Neuron (in vitro differentiated cells): ENCODE data around the gene ZNF785.
A peak's percentile ranks its signal among the peaks of the same experiment; 100 is the strongest.
"Not testable (repeated sequence)": the region's sequence is repeated elsewhere in the genome, so short reads cannot be mapped to it uniquely, and the experiment has no call there.

Source experiments
- H2AFZ ChIP-seq: one replicate; pipeline ENCODE4 v1.6.1; 2013; ENCODE audit warnings: low read depth, mild to moderate bottlenecking, inconsistent platforms, low read length, moderate library complexity
- H3K27me3 ChIP-seq: one replicate; pipeline ENCODE4 v1.6.1; 2013; ENCODE audit warnings: low read length; ENCODE audit not compliant: insufficient read depth
- H3K36me3 ChIP-seq: one replicate; pipeline ENCODE4 v1.6.1; 2013; ENCODE audit warnings: low read length; ENCODE audit not compliant: insufficient read depth
- H3K4me1 ChIP-seq: one replicate; pipeline ENCODE4 v1.6.1; 2013; ENCODE audit warnings: low read length; ENCODE audit not compliant: insufficient read depth
- H3K4me3 ChIP-seq: 2 replicates; pipeline ENCODE4 v1.5.1; 2013; ENCODE audit warnings: mild to moderate bottlenecking, low read length, moderate library complexity
- H3K9me3 ChIP-seq: one replicate; pipeline ENCODE4 v1.6.1; 2013; ENCODE audit warnings: low read length

Gene ZNF785

DNA sequence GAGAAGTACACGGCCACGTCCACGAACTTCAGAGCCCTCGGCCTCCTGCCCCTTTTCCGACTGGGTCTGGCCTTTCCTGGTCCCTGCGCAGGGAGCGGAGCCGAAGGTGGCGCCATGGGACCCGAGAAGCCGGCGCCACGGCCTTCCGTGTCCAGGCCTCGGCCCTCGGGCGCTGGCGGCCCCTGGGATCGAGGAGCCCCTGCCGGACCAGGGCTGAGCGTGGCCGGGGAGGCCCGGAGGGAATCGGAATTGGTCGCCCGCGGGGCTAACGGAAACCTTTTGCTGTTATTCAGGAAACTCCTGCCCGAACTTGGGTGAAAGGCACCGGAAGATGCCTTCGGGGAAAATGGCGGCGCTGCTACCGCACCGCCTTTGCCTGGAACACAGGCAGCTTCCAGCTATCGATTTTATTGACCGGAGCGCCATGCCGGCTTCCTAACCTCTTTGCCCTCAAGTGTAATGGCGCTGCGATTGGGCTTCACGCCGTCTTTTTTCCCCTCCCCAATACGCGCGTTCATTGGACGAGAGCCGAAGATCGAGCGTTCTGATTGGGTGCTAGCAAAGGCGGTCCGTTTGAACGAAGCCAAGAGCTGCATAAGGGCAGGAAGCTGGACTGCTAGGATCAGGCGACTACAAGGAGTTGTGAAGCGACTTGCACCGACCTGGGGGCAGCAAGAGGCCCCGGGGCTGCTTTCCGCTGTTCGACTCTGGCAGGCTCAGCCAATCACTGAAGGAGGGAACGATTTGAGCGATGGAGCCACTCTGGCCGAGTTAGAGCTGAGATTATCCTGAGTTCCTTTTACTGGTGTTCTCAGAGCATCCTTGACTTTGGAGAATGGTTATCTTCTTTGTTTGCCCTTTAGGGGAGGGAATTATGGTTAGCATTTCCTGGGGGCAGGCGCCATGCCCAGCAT, 24.7 kb upstream of the ZNF785 start, which contains the start of gene ZNF689:
Gene ZNF689 (minus strand): TSS at position 464 of the 914 bp plus-strand sequence. CDS start 348 bp downstream, at position 116.
- peaks cover 27% of the 10 kb centered on the region for H3K36me3 ChIP-seq
- peaks cover 9% of the 10 kb centered on the region for H3K4me1 ChIP-seq
- H2AFZ ChIP-seq: peak within 1 kb of the TSS; percentile 66
- H3K27me3 ChIP-seq: no peaks in the 10 kb centered on the region
- no peaks in the 10 kb centered on the region for H3K9me3 ChIP-seq
- H3K4me3 ChIP-seq: peak within 1 kb of the TSS; percentile 76

DNA sequence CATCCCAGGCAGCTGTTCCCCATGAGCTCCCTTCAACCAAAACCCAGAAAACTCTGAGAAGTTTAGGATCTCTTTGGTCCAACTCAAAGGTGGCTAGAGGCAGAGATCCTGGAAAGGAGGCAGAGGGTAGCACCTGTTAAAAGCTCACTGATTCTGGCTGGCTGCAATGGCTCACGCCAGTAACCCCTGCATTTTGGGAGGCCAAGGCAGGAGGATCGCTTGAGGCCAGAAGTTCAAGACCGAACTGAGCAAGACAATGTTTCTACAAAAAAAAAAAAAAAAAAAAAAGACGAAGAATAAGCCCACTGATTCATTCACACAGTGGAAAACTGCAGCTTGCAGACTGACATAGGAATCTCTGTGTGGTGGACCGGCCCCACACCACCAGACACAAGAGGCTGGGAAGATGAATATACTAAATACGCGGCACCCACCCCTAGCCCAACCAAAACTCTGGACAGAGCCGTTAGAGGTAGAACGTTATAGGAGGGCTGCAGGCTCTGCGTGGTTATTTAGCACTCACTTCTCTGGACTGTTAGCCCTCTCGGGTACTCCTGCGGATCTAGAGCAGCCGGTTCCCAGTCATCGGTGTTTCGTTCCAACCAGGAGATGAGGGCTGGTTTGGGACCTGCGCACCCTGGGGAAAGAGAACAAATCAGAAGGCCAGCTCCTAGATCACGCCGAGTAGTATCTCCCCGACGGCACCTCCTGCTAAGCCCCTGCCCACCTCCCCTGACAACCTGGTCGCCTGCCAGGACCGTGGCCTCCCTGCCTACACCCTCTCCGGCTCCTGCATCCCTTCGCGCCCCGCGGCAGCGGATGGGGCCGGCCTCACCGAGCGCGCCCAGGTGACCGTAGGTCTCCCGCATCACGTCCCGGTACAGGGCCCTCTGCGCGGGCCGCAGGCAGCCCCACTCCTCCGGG, 23.8 kb upstream of the ZNF785 start:
- H3K9me3 ChIP-seq: no peaks in the 10 kb centered on the region
- H3K4me1 ChIP-seq: peaks cover 9% of the 10 kb centered on the region

DNA sequence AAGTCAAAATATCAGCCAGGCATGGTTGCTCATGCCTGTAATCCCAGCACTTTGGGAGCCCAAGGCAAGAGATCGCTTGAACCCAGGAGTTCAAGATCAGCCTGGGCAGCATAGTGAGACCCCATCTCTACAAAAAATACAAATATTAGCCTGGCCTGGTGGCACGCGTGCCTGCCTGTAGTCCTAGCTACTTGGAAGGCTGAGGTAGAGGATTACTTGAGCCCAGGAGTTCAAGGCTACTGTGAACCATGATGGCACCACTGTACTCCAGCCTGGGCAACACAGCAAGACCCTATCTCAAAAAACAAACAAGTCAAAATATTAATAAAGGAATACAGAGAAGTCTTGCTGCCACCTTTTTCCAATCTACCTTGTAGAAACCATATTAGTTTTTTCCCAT, 20.5 kb upstream of the ZNF785 start:
- no peak overlapping the region for H3K4me3 ChIP-seq
- H2AFZ ChIP-seq: no peak overlapping the region
- no peaks in the 10 kb centered on the region for H3K27me3 ChIP-seq
- H3K9me3 ChIP-seq: no peaks in the 10 kb centered on the region
- peaks cover 9% of the 10 kb centered on the region for H3K4me1 ChIP-seq
- peaks cover 53% of the 10 kb centered on the region for H3K36me3 ChIP-seq

More for the DNA sequence above, 23.8 kb upstream of the ZNF785 start:
- no peaks in the 10 kb centered on the region for H3K27me3 ChIP-seq
- peak overlapping the region; percentile 66 for H2AFZ ChIP-seq
- H3K36me3 ChIP-seq: peaks cover 37% of the 10 kb centered on the region
- H3K4me3 ChIP-seq: peak overlapping the region; percentile 76

DNA sequence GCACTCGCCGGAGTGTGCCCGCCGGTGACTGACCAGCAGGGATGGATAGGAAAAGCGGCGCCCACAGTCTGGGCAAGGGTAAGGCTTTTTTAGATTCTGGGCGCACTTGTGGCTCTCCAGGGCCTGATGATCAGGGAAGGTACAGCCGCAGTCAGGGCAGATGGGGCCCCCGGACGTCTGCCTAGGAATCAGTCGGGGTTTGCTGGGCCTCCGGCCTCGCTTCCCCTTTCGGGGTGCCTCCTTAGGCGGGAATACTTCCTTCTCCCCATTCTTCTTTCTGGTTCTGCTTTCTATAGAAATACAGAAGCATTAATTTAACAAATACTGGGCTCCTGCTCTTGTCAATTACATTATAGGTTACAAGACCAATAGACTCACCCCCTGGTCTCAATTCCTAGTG, 19.7 kb upstream of the ZNF785 start:
- Histone ChIP-seq H3K9me3 (no peaks in the 10 kb centered on the region), H3K27me3 (no peaks in the 10 kb centered on the region), H3K4me3 (no peak overlapping the region), H3K4me1 (peaks cover 9% of the 10 kb centered on the region), H2AFZ (no peak overlapping the region), H3K36me3 (peaks cover 53% of the 10 kb centered on the region)

DNA sequence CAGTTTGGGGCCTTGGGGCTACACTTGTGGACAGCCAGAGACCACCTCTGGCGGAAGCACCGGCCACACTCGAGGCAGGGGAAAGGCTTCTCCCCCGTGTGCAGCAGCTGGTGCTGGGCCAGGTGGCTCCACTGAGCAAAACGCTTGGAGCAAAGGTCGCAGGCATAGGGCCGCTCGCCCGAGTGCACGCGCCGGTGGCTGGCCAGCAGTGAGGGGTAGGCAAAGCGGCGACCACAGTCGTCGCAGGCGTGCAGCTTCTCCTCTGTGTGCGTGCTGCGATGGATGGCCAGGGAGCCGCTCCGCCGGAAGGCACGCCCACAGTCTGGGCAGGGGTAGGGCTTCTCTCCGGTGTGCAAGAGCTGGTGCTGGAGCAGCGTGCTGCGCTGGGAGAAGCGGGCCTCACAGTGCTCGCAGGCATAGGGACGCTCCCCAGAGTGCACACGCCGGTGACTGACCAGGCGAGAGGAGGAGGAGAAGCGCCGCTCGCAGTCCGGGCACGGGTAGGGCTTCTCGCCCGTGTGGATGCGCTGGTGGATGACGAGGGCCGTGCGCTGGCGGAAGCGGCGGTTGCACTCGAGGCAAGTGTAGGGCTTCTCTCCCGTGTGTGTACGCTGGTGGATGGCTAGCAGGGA, 18.9 kb upstream of the ZNF785 start:
- Histone ChIP-seq H3K27me3 (no peaks in the 10 kb centered on the region), H2AFZ (no peak overlapping the region), H3K4me3 (no peak overlapping the region), H3K36me3 (peaks cover 53% of the 10 kb centered on the region), H3K9me3 (no peaks in the 10 kb centered on the region), H3K4me1 (peaks cover 8% of the 10 kb centered on the region)

DNA sequence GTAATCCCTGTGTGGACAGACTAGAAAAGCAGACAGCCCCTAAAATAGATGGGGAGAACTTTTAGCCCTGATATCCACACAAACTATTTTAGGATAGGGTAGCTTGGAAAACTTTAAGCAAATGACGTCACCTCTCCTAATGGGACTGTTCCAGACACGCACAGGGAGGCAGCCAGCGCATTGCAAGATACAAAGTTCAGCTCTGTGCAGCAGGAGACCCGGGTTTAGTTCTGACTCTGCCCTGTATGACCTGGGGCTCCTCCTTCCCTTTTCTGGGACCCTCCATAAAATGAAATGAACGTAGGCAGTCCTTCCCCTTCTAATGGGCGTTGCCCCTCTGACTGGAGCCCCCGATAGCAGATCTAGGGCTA, 18.4 kb upstream of the ZNF785 start:
- peaks cover 3% of the 10 kb centered on the region for H3K4me1 ChIP-seq
- no peaks in the 10 kb centered on the region for H3K9me3 ChIP-seq
- peaks cover 52% of the 10 kb centered on the region for H3K36me3 ChIP-seq
- H2AFZ ChIP-seq: no peak overlapping the region
- no peak overlapping the region for H3K4me3 ChIP-seq
- H3K27me3 ChIP-seq: no peaks in the 10 kb centered on the region

DNA sequence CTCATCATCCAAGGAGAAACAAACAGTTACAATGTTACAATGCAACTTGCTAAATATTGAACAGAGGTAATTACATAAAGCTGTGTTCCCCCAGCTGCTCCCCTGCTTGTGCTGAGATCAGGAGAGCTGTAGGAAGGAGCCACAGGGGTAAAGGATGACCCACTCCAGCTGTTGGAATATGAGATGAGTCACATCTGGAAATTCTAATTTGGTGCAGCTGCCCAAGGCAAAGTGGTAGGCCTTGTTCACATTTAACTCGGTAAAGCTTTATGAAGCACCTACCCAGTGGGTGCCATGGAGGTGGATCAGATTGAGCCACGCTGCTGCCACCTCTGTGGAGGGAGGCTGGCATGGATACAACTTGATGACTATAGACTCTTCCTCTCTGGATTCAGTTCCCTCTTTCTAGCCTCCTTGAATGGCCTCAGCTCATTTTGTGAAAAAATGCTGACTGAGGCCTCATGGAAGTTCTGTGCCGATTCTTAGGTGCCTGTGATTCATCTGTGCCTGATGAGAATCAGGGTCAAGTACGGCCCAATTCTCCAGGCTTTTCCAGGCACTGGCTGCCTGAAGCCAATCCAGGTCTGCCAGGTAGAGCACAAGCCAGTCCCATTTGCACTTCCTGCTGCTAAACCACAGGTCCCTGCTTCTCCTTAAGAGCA, 17.2 kb upstream of the ZNF785 start:
- H3K4me1 ChIP-seq: no peaks in the 10 kb centered on the region
- H3K27me3 ChIP-seq: no peaks in the 10 kb centered on the region
- H3K36me3 ChIP-seq: peaks cover 44% of the 10 kb centered on the region
- H3K4me3 ChIP-seq: no peak overlapping the region
- no peak overlapping the region for H2AFZ ChIP-seq
- no peaks in the 10 kb centered on the region for H3K9me3 ChIP-seq

DNA sequence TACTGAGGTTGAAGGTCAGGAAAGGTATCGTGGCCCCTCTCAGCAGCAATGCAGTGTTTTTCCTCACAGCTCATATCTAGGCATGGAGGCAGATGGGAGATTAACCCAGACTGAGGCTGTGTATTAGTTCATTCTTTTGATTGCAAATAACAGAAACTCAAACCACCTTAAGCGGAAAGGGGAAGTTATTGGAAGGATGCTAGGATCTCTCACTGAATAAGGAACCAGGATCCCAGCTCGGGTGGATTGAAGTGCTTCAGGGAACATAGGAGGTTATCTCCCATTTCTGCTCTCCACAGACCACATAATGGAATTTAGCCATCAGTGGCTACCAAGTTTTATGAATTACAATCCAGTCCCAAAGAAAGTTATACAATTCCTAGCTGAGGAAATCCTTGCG, 16.5 kb upstream of the ZNF785 start:
- Histone ChIP-seq H3K27me3 (no peaks in the 10 kb centered on the region), H3K9me3 (no peaks in the 10 kb centered on the region), H2AFZ (no peak overlapping the region), H3K4me3 (no peak overlapping the region), H3K36me3 (peaks cover 37% of the 10 kb centered on the region), H3K4me1 (no peaks in the 10 kb centered on the region)

DNA sequence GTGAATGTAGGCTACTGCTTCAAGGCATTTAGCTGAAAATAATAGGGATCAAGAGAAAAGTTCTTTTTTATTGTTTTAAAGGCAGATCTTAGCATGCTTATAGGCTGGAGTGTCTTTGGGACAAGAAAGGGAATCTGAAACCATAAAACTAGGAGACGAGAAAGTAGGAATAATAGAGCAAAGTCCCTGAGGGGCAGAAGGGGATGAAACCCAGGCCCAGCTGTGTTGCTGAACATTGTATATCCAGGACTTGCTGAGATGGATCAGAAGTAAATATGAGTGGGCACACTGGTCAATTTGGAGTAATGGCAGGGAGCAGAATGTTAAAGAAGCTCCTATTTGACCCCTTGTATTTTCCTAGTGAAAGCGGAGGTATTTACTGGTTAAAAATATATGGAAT, 15.4 kb upstream of the ZNF785 start:
- H3K27me3 ChIP-seq: no peaks in the 10 kb centered on the region
- H3K9me3 ChIP-seq: no peaks in the 10 kb centered on the region
- H3K4me3 ChIP-seq: no peak overlapping the region
- H3K36me3 ChIP-seq: peaks cover 30% of the 10 kb centered on the region
- no peak overlapping the region for H2AFZ ChIP-seq
- H3K4me1 ChIP-seq: no peaks in the 10 kb centered on the region

DNA sequence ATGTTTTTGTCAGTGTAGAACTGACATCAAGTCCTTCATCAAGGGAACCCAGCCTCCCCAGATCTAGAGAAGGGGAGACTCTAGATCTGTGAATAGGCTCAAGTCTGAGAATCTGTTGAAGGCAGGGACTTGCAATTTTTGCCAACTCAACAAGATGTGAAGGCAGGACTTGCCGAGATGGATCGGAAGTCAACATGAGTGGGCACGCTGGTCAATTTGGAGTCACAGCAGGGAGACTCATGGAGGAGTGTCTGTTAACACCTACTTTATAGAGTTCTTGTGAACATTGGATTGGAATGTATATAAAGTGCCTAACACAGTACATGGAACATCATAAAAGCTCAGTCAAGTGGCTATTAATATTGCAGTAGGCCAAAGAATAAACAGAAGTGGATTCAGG, 14.7 kb upstream of the ZNF785 start:
- H3K4me1 ChIP-seq: no peaks in the 10 kb centered on the region
- H3K4me3 ChIP-seq: no peak overlapping the region
- H3K9me3 ChIP-seq: no peaks in the 10 kb centered on the region
- no peaks in the 10 kb centered on the region for H3K27me3 ChIP-seq
- peaks cover 26% of the 10 kb centered on the region for H3K36me3 ChIP-seq
- H2AFZ ChIP-seq: no peak overlapping the region

DNA sequence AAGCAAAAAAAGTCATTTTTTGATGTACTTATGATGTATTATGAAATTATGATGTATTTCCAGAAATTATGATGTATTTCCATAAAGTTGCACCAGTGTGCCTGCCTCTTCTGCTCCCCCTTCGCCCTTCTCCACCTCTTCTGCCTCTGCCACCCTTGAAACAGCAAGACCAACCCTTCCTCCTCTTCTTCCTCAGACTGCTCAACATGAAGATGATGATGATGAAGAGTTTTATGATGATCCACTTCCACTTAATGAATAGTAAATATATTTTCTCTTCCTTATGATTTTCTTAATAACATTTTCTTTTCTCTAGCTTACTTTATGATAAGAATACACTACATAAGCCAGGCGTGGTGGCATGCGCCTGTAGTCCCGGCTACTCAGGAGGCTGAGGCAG, 7.4 kb upstream of the ZNF785 start:
- no peaks in the 10 kb centered on the region for H3K36me3 ChIP-seq
- no peaks in the 10 kb centered on the region for H3K9me3 ChIP-seq
- no peak overlapping the region for H3K4me3 ChIP-seq
- H2AFZ ChIP-seq: no peak overlapping the region
- H3K4me1 ChIP-seq: no peaks in the 10 kb centered on the region
- no peaks in the 10 kb centered on the region for H3K27me3 ChIP-seq

DNA sequence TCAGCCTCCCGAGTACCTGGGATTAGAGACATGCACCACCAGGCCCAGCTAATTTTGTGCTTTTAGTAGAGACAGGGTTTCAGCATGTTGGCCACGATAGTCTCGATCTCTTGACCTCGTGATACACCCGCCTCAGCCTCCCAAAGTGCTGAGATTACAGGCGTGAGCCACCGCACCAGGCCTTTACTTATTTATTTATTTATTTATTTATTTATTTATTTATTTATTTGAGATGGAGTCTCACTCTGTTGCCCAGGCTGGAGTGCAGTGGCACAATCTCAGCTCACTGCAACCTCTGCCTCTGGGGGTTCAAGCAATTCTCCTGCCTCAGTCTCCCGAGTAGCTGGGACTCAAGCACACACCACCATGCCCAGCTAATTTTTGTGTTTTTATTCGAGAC, 5.4 kb upstream of the ZNF785 start:
- H3K4me1 ChIP-seq, H3K9me3 ChIP-seq, H3K27me3 ChIP-seq, H2AFZ ChIP-seq, H3K4me3 ChIP-seq, H3K36me3 ChIP-seq: not testable (repeated sequence)
